Osteoblast (primary cell): ENCODE measurements around the gene SELENBP1. TPM values are rescaled to one million over a fixed set of nuclear protein-coding genes. Genes with fewer than 3 reads are reported as not detected.
A peak's percentile ranks its signal among the peaks of the same experiment; 100 is the strongest.

ENCODE experiments used
- DNase-seq: peaks from one replicate; pipeline ENCODE4 v3.0.0; 2011; ENCODE audit warnings: low spot score, mixed read lengths; ENCODE audit not compliant: insufficient read length; ENCODE audit errors: missing footprints
- H2AFZ ChIP-seq: 2 replicates; pipeline ENCODE4 v1.6.0; 2011; ENCODE audit warnings: mild to moderate bottlenecking, low read length
- H3K27ac ChIP-seq: 2 replicates; pipeline ENCODE4 v1.5.1; 2011; ENCODE audit warnings: mild to moderate bottlenecking, low read depth, low read length, moderate library complexity
- H3K27me3 ChIP-seq: 2 replicates; pipeline ENCODE4 v1.6.0; 2012; ENCODE audit warnings: mild to moderate bottlenecking, control low read depth, inconsistent platforms, low read length, moderate library complexity; ENCODE audit not compliant: insufficient read depth
- H3K36me3 ChIP-seq: 2 replicates; pipeline ENCODE4 v1.5.1; 2011; ENCODE audit warnings: mild to moderate bottlenecking, low read length, control low read depth, moderate library complexity; ENCODE audit not compliant: insufficient read depth
- H3K4me1 ChIP-seq: 2 replicates; pipeline ENCODE4 v1.5.1; 2011; ENCODE audit warnings: mild to moderate bottlenecking, low read length, control low read depth, moderate library complexity; ENCODE audit not compliant: insufficient read depth
- H3K4me2 ChIP-seq: 2 replicates; pipeline ENCODE4 v1.6.0; 2011; ENCODE audit warnings: mild to moderate bottlenecking, low read length; ENCODE audit not compliant: insufficient read depth
- H3K4me3 ChIP-seq: fragments of 200-600 bp; sonication (generic); 3 replicates; pipeline ENCODE4 v1.5.1; 2012; ENCODE audit warnings: mild to moderate bottlenecking, low read length, inconsistent platforms; ENCODE audit not compliant: insufficient read depth
- H3K79me2 ChIP-seq: 2 replicates; pipeline ENCODE4 v1.6.0; 2012; ENCODE audit warnings: mild to moderate bottlenecking, low read length, control low read depth, inconsistent platforms; ENCODE audit not compliant: insufficient read depth
- H3K9me3 ChIP-seq: 2 replicates; pipeline ENCODE4 v1.5.1; 2011; ENCODE audit warnings: low read depth, low read length, control low read depth
- H4K20me1 ChIP-seq: 2 replicates; pipeline ENCODE4 v1.6.0; 2012; ENCODE audit warnings: mild to moderate bottlenecking, low read length, control low read depth; ENCODE audit not compliant: insufficient read depth
- CTCF ChIP-seq: IDR thresholded peaks from 2 replicates; pipeline ENCODE4 v1.5.1; 2011; ENCODE audit warnings: mild to moderate bottlenecking, low read depth, low read length, moderate library complexity; ENCODE audit errors: extremely low read depth
- total RNA-seq: library from RNA; depleted of rRNA; stranded (reverse); fragments of >200 nt; gene quantifications from 2 replicates; pipeline ENCODE4 v1.2.3, GENCODE V29; 2012

Gene SELENBP1
- total RNA-seq, 1 donor: 42.0 TPM

GRCh38 chr1:151346082-151346768 lies 26.3 kb downstream of the SELENBP1 start:
- Histone ChIP-seq H3K27me3 (no peaks in the 10 kb centered on the region), H4K20me1 (no peaks in the 10 kb centered on the region), H2AFZ (peak overlapping the region; percentile 98), H3K9me3 (no peaks in the 10 kb centered on the region), H3K4me3 (peak overlapping the region; percentile 95), H3K27ac (peak overlapping the region; percentile 96), H3K4me1 (peaks cover 21% of the 10 kb centered on the region), H3K36me3 (peaks cover 17% of the 10 kb centered on the region), H3K79me2 (peaks cover 15% of the 10 kb centered on the region), H3K4me2 (peak overlapping the region; percentile 90)
- TF ChIP-seq CTCF: no peak
- DNase-seq: no peak

- Histone ChIP-seq H3K79me2 (peaks cover 15% of the 10 kb centered on the region), H3K9me3 (no peaks in the 10 kb centered on the region), H2AFZ (no peak overlapping the region), H3K4me1 (peaks cover 24% of the 10 kb centered on the region), H3K27me3 (no peaks in the 10 kb centered on the region), H3K4me2 (no peak overlapping the region), H3K4me3 (no peak overlapping the region), H4K20me1 (no peaks in the 10 kb centered on the region), H3K36me3 (peaks cover 17% of the 10 kb centered on the region), H3K27ac (no peak overlapping the region)
- DNase-seq: no peak
- TF ChIP-seq CTCF: no peak
Observed at GRCh38 chr1:151344291-151344690, 28.2 kb downstream of the SELENBP1 start.

GRCh38 chr1:151343587-151343986 lies 28.9 kb downstream of the SELENBP1 start:
- Histone ChIP-seq H3K36me3 (peaks cover 17% of the 10 kb centered on the region), H3K4me3 (no peak overlapping the region), H3K4me1 (peaks cover 24% of the 10 kb centered on the region), H3K27ac (no peak overlapping the region), H3K4me2 (no peak overlapping the region), H3K79me2 (peaks cover 15% of the 10 kb centered on the region), H3K27me3 (no peaks in the 10 kb centered on the region), H2AFZ (no peak overlapping the region), H4K20me1 (no peaks in the 10 kb centered on the region), H3K9me3 (no peaks in the 10 kb centered on the region)
- no peak for TF ChIP-seq CTCF
- no peak for DNase-seq

- Histone ChIP-seq H3K4me2 (no peak overlapping the region), H3K4me1 (peaks cover 18% of the 10 kb centered on the region), H4K20me1 (no peaks in the 10 kb centered on the region), H3K36me3 (peaks cover 17% of the 10 kb centered on the region), H2AFZ (no peak overlapping the region), H3K4me3 (no peak overlapping the region), H3K27me3 (no peaks in the 10 kb centered on the region), H3K27ac (no peak overlapping the region), H3K79me2 (peaks cover 15% of the 10 kb centered on the region), H3K9me3 (no peaks in the 10 kb centered on the region)
- TF ChIP-seq CTCF: no peak
- no peak for DNase-seq
Observed at GRCh38 chr1:151342569-151342968, 29.9 kb downstream of the SELENBP1 start.
